Gastrocnemius medialis (tissue), 4 donors: ENCODE measurements around the gene FAM98B.

ENCODE experiments used
- POLR2A ChIP-seq, 2 donors: fragments of 450-650 bp; IDR thresholded peaks; one replicate each; pipeline ENCODE4 v1.6.1; 2017; ENCODE audit warnings: antibody characterized with exemption in 2 of 2, mild to moderate bottlenecking in 2 of 2, moderate library complexity in 2 of 2
- TF ChIP-seq, protein P1 (sequence below), 5 experiments: fragments of 450-650 bp in 3 of 5; fragments of 200-600 bp in 2 of 5; sonication (generic) in 2 of 5; IDR thresholded peaks in 4 of 5; conservative IDR thresholded peaks in 1 of 5; 1 replicate in 4 of 5; 2 replicates in 1 of 5; pipeline ENCODE4 v1.5.1; 2016 to 2019; ENCODE audit warnings: antibody characterized with exemption in 5 of 5, mild to moderate bottlenecking in 3 of 5, moderate library complexity in 3 of 5

DNA sequence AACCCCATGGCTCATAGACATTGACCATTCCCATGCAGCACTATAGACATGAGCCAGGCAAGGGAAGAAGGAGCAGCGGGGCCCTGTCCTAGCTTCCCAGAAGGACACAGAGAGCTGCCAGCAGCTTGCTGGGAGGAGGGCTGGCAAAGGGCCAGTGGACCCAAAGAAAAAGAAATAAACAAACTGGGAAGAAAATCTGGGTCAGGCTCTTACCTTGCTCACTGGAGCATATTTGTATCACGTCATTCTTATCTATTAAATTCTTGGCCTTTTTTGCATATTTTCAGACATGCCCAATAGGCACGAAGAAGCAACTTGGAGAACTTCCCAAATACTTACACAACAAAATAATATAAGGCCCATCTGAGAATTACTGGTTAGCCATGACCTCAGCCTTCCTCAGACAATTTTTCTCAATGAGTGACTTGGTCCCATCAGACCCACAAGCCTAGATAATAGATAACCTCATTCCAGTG, 82.3 kb downstream of the FAM98B start:
- no peak for TF ChIP-seq POLR2A (IDR thresholded peaks at IDR 0.05)
- TF ChIP-seq, protein P1, sequence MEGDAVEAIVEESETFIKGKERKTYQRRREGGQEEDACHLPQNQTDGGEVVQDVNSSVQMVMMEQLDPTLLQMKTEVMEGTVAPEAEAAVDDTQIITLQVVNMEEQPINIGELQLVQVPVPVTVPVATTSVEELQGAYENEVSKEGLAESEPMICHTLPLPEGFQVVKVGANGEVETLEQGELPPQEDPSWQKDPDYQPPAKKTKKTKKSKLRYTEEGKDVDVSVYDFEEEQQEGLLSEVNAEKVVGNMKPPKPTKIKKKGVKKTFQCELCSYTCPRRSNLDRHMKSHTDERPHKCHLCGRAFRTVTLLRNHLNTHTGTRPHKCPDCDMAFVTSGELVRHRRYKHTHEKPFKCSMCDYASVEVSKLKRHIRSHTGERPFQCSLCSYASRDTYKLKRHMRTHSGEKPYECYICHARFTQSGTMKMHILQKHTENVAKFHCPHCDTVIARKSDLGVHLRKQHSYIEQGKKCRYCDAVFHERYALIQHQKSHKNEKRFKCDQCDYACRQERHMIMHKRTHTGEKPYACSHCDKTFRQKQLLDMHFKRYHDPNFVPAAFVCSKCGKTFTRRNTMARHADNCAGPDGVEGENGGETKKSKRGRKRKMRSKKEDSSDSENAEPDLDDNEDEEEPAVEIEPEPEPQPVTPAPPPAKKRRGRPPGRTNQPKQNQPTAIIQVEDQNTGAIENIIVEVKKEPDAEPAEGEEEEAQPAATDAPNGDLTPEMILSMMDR (IDR thresholded peaks at IDR 0.05 in 4 of 5, conservative IDR thresholded peaks at IDR 0.05 in 1 of 5) = no peak
